Stimulated activated naive B cell treated with anti-CD40 and anti-IgM and Interleukin-4, amounts not matched to agents 10 μg/mL and 1 μg/mL and 100 μg/mL, for 72 hours (primary cell): ENCODE results near the gene FOXD1.

Experiments used
- ATAC-seq, 2 donors: fragments of 150-1000 bp; cut with Tn5 transposase; replicated peaks; 2 replicates each; pipeline ENCODE4 v1.10.0; 2021; ENCODE audit warnings: moderate library complexity in 1 of 2
- DNase-seq: peaks from one replicate; pipeline ENCODE4 v3.0.0; 2021
- H3K27ac Mint-ChIP-seq: one replicate; pipeline ENCODE4 v1.8.0; 2022; ENCODE audit warnings: mild to moderate bottlenecking, mixed read lengths
- H3K27me3 Mint-ChIP-seq, 2 donors: one replicate each; pipeline ENCODE4 v1.8.0; 2022; ENCODE audit warnings: mixed read lengths in 2 of 2
- H3K36me3 Mint-ChIP-seq, 2 donors: one replicate each; pipeline ENCODE4 v1.8.0; 2022; ENCODE audit warnings: mixed read lengths in 2 of 2, mild to moderate bottlenecking in 1 of 2
- H3K4me1 Mint-ChIP-seq, 2 donors: one replicate each; pipeline ENCODE4 v1.8.0; 2022; ENCODE audit warnings: mixed read lengths in 2 of 2, mild to moderate bottlenecking in 1 of 2
- H3K4me3 Mint-ChIP-seq, 2 donors: one replicate each; pipeline ENCODE4 v1.8.0; 2022; ENCODE audit warnings: mild to moderate bottlenecking in 2 of 2, mixed read lengths in 2 of 2, moderate library complexity in 1 of 2
- H3K9me3 Mint-ChIP-seq, 2 donors: one replicate each; pipeline ENCODE4 v1.8.0; 2022; ENCODE audit warnings: mixed read lengths in 2 of 2, mild to moderate bottlenecking in 1 of 2

The FOXD1 gene

GRCh38 chr5:73450672-73451223 is 2.2 kb upstream of the FOXD1 start:
- ATAC-seq = no peak
- Mint-ChIP-seq H3K27me3 (peaks cover 45 to 70% of the 10 kb centered on the region in 2 donors), H3K9me3 (peaks cover 1 to 9% of the 10 kb centered on the region in 2 donors), H3K27ac (peak overlapping the region; percentile 69), H3K36me3 (peaks cover 0 to 1% of the 10 kb centered on the region in 2 donors), H3K4me3 (no peak overlapping the region), H3K4me1 (peaks cover 8 to 33% of the 10 kb centered on the region in 2 donors)
- no peak for DNase-seq

GRCh38 chr5:73450137-73450536 is 1.6 kb upstream of the FOXD1 start:
- Mint-ChIP-seq H3K36me3 (peaks cover 0 to 1% of the 10 kb centered on the region in 2 donors), H3K27ac (peak overlapping the region; percentile 69), H3K4me3 (no peak overlapping the region), H3K4me1 (peaks cover 8 to 33% of the 10 kb centered on the region in 2 donors), H3K27me3 (peaks cover 42 to 64% of the 10 kb centered on the region in 2 donors), H3K9me3 (peaks cover 1 to 9% of the 10 kb centered on the region in 2 donors)
- no peak for DNase-seq
- no peak for ATAC-seq

GRCh38 chr5:73447530-73448462 is 781 bp downstream of the FOXD1 start:
- Mint-ChIP-seq H3K9me3 (peaks cover 2 to 9% of the 10 kb centered on the region in 2 donors), H3K36me3 (peaks cover 1 to 5% of the 10 kb centered on the region in 2 donors), H3K27me3 (peaks cover 47 to 67% of the 10 kb centered on the region in 2 donors), H3K4me3 (peak overlapping the region; percentile 84 to 88), H3K27ac (peak overlapping the region; percentile 79), H3K4me1 (peaks cover 6 to 39% of the 10 kb centered on the region in 2 donors)
- DNase-seq = no peak
- ATAC-seq = peak; percentile 55 to 58

GRCh38 chr5:73446631-73447529 is 1.7 kb downstream of the FOXD1 start:
- peak; percentile 26 to 42 for ATAC-seq
- peak overlapping the region; percentile 91 for H3K27ac Mint-ChIP-seq
- peaks cover 4 to 5% of the 10 kb centered on the region in 2 donors for H3K9me3 Mint-ChIP-seq

GRCh38 chr5:73445665-73446630 is 2.6 kb downstream of the FOXD1 start:
- H3K27ac Mint-ChIP-seq = peak overlapping the region; percentile 91
- ATAC-seq = no peak
- H3K9me3 Mint-ChIP-seq = peaks cover 4 to 6% of the 10 kb centered on the region in 2 donors

More at GRCh38 chr5:73446631-73447529, 1.7 kb downstream of the FOXD1 start:
- peaks cover 47 to 67% of the 10 kb centered on the region in 2 donors for H3K27me3 Mint-ChIP-seq
- peaks cover 1 to 5% of the 10 kb centered on the region in 2 donors for H3K36me3 Mint-ChIP-seq
- peak overlapping the region; percentile 74 to 88 for H3K4me3 Mint-ChIP-seq
- no peak for DNase-seq
- H3K4me1 Mint-ChIP-seq = peaks cover 6 to 39% of the 10 kb centered on the region in 2 donors

DNA sequence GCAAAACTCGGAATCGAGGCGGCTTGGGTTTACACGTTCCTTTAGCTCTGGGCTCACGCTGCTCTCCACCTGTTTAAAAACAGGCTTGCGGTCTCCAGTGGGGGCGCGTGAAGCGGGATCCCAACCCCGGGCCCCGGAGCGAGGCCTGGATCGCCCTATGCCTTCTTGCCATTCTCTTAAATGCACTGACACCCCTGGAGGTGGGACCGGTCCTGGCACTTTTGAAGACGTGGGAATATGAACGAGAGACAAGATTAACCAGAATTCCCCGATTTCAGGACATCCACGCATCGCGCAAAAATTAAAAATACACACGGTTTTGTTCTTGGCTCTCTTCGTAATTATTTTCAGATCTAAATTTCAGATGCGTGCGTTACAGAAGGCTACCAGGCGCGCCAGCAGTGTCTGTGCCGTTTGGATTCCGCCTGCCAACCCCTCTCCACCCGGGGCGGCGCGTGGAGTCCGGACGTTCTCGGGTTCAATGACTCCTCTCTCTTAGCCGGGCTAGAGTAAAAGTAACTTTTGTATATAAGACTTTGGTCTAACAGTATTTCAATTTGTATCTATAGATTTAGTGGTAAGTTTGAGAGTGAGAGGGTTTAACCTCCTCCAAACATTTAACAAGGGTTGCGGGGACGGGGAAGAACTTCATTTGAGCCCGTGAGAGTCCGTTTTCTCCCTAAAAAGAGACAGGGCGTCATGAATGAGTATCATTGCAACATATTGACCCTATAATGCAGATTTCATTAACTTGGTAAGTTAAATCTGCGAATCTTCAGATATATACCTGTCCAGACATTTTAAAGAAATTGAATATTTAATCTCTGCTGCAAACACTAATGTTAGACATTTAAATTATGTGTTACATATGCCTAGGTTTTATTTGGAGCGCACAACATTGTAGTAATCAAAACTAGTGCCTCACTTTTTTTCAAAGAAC is 3.8 kb downstream of the FOXD1 start:
- peaks cover 5 to 30% of the 10 kb centered on the region in 2 donors for H3K4me1 Mint-ChIP-seq
- peak overlapping the region in 1 of 2 donors; percentile 19 for H3K4me3 Mint-ChIP-seq
- peaks cover 4 to 6% of the 10 kb centered on the region in 2 donors for H3K9me3 Mint-ChIP-seq
- peak overlapping the region; percentile 86 for H3K27ac Mint-ChIP-seq
- DNase-seq (no peak), ATAC-seq (no peak)
- H3K27me3 Mint-ChIP-seq = peaks cover 53 to 69% of the 10 kb centered on the region in 2 donors
- H3K36me3 Mint-ChIP-seq = peaks cover 1 to 9% of the 10 kb centered on the region in 2 donors

More at GRCh38 chr5:73445665-73446630, 2.6 kb downstream of the FOXD1 start:
- peaks cover 53 to 67% of the 10 kb centered on the region in 2 donors for H3K27me3 Mint-ChIP-seq
- H3K4me3 Mint-ChIP-seq = peak overlapping the region in 1 of 2 donors; percentile 79
- peaks cover 1 to 5% of the 10 kb centered on the region in 2 donors for H3K36me3 Mint-ChIP-seq
- no peak for DNase-seq
- H3K4me1 Mint-ChIP-seq = peaks cover 6 to 35% of the 10 kb centered on the region in 2 donors

GRCh38 chr5:73443829-73444498 is 4.6 kb downstream of the FOXD1 start:
- H3K4me1 Mint-ChIP-seq = peaks cover 4 to 26% of the 10 kb centered on the region in 2 donors
- ATAC-seq = no peak

GRCh38 chr5:73442996-73443627 is 5.5 kb downstream of the FOXD1 start:
- Mint-ChIP-seq H3K4me3 (no peak overlapping the region), H3K4me1 (peaks cover 3 to 18% of the 10 kb centered on the region in 2 donors), H3K9me3 (peaks cover 4 to 6% of the 10 kb centered on the region in 2 donors), H3K27me3 (peaks cover 54 to 71% of the 10 kb centered on the region in 2 donors), H3K27ac (no peak overlapping the region), H3K36me3 (peaks cover under 1 to 9% of the 10 kb centered on the region in 2 donors)
- no peak for DNase-seq
- ATAC-seq = no peak

More at GRCh38 chr5:73443829-73444498, 4.6 kb downstream of the FOXD1 start:
- no peak for DNase-seq
- Mint-ChIP-seq H3K36me3 (peaks cover 1 to 9% of the 10 kb centered on the region in 2 donors), H3K4me3 (peak overlapping the region in 1 of 2 donors; percentile 5), H3K9me3 (peaks cover 4 to 6% of the 10 kb centered on the region in 2 donors), H3K27me3 (peaks cover 54 to 72% of the 10 kb centered on the region in 2 donors), H3K27ac (peak overlapping the region; percentile 86)

DNA sequence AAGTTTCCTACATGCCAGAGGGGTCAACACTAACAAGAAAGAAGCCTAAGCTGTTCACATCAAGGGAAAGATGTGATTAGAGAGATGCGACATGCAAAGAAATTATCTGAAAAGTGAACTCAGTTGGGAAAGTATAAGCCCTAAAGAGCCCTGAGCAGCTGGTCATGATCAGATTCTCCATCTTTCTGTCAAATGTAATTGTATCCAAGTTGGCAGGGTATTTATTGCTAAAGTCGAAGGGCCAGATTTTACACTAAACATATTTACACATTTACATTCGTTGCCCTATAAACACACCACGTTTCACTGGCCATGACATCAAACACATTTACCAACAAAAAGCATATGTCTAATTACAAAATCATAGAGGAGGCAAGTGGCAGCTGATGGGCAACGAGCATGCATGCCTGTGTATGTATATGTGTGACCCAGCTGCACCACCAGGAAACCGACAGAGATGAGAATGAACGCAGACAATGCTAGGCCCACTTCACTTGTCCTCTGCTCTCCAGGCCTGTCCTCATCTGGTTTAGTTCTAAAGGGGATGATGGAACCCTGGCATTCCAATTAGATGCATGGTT is 6.3 kb downstream of the FOXD1 start:
- peaks cover 4 to 6% of the 10 kb centered on the region in 2 donors for H3K9me3 Mint-ChIP-seq
- peaks cover 1 to 15% of the 10 kb centered on the region in 2 donors for H3K4me1 Mint-ChIP-seq
- H3K27ac Mint-ChIP-seq = no peak overlapping the region
- ATAC-seq (no peak), DNase-seq (no peak)
- H3K36me3 Mint-ChIP-seq = peaks cover 0 to 9% of the 10 kb centered on the region in 2 donors
- no peak overlapping the region for H3K4me3 Mint-ChIP-seq
- peaks cover 60 to 76% of the 10 kb centered on the region in 2 donors for H3K27me3 Mint-ChIP-seq

GRCh38 chr5:73441378-73441777 is 7.2 kb downstream of the FOXD1 start:
- H3K27me3 Mint-ChIP-seq = peaks cover 65 to 76% of the 10 kb centered on the region in 2 donors
- ATAC-seq (no peak), DNase-seq (no peak)
- peaks cover 4 to 6% of the 10 kb centered on the region in 2 donors for H3K9me3 Mint-ChIP-seq
- H3K4me3 Mint-ChIP-seq = no peak overlapping the region
- peaks cover 0 to 9% of the 10 kb centered on the region in 2 donors for H3K36me3 Mint-ChIP-seq
- no peak overlapping the region for H3K27ac Mint-ChIP-seq
- H3K4me1 Mint-ChIP-seq = peaks cover 5 to 16% of the 10 kb centered on the region in 2 donors

GRCh38 chr5:73440262-73440661 is 8.3 kb downstream of the FOXD1 start:
- Mint-ChIP-seq H3K36me3 (peaks cover 0 to 9% of the 10 kb centered on the region in 2 donors), H3K4me3 (no peak overlapping the region), H3K27me3 (peaks cover 76 to 87% of the 10 kb centered on the region in 2 donors), H3K9me3 (peaks cover 4 to 6% of the 10 kb centered on the region in 2 donors), H3K4me1 (peaks cover 5 to 25% of the 10 kb centered on the region in 2 donors), H3K27ac (peak overlapping the region; percentile 42)
- ATAC-seq (no peak), DNase-seq (no peak)
